Activated CD8-positive, alpha-beta memory T cell treated with anti-CD3 and anti-CD28 coated beads, Interleukin-2, amount 50 U/mL, for 4 hours (primary cell): ENCODE results near the gene CEMIP.
"Not testable (repeated sequence)": the region's sequence is repeated elsewhere in the genome, so short reads cannot be mapped to it uniquely, and the experiment has no call there.

Source experiments
- DNase-seq: peaks from one replicate; pipeline ENCODE4 v3.0.0-alpha.2; 2020

CEMIP gene

DNA sequence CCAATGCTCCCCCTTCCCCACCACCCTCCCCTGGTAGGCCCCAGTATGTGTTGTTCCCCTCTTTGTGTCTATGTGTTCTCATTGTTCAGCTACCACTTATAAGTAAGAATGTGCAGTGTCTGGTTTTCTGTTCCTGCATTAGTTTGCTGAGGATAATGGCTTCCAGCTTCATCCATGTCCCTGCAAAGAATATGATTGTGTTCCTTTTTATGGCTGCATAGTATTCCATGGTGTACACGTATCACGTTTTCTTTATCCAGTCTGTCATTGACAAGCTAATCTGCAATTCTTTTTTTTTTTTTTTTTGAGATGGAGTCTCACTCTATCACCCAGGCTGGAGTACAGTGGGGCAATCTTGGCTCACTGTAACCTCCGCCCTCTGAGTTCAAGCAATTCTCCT, 15.9 kb upstream of the CEMIP start:
- DNase-seq: not testable (repeated sequence)

DNA sequence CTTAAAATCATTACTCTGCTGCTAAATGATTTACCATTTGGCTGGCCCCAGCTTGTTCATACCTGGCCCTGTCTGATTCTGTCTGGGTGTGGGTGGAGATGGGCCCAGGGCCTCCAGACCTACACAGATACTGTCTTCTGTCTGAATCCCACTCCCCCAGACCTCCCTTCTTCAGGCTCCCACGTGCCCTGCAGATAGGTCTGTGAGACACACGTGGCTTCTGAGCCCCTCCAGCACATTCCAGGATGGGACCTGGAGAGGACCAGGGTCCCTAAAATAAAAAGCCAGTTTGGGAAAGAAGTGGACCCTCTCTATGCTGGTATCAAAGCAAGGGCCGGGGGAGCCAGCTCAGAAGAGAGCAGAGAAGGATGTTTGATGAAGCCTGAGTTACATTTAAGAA, 14.6 kb upstream of the CEMIP start:
- DNase-seq: no peak

DNA sequence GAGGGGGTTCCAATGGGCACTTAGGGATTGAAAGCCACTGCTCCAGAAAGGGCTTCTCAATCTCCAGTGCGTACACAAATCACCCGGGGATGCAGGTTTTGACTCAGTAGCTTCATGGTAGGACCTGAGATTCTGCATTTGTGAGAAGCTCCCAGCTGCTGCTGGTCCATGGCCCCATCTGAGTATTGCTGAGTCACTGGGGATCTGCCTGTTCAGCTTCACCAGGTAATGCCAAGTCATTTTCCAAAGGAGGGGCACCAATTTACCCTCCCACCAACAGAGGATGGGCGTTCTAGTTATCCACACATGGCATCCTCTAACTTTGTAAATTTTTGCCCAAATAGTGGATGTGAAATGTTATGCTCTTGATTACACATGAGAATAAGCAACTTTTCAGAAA, 12.9 kb upstream of the CEMIP start:
- DNase-seq: no peak

DNA sequence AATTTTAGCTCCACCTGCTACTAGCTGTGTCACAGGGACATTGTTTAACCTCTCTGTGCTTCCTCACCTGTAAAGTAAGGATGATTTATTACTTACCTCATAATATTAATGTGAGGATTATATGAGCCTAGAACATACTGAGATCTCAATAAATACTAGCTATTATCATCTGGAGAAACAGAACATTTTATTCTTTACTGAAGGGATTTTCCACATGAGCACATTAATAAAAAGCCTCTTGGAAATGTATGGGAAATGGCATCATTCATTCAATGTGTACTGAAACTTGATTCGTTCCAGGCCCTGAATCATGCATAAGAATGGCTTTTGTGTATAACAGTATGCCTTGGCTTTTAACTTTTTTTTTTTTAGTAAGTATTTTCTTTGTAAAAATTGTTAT, 11.0 kb upstream of the CEMIP start:
- no peak for DNase-seq

DNA sequence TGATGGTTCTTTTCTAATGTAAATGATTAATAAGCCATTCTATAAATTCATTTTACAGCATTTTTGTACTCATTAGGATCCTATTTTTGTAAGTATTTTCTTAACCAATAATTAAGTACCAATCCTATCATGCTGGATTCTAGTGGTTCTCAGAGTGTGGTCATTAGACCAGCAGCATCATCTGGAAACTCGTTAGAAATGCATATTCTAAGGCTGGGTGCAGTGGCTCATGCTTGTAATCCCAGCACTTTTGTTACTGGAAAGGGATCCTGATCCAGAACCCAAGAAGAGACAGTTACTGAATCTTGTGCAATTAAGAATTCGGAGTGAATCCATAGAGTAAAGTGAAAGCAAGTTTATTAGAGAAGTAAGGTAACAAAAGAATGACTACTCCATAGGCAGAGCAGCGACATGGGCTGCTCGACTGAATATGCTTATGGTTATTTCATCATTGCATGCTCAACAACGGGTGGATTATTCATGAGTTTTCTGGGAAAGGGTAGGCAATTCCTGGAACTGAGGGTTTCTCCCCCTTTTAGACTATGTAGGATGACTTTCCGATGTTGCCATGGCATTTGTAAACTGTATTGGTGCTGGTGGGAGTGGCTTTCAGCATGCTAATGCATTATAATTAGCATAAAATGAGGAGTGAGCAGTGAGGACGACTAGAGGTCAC, 9.9 kb upstream of the CEMIP start:
- no peak for DNase-seq

DNA sequence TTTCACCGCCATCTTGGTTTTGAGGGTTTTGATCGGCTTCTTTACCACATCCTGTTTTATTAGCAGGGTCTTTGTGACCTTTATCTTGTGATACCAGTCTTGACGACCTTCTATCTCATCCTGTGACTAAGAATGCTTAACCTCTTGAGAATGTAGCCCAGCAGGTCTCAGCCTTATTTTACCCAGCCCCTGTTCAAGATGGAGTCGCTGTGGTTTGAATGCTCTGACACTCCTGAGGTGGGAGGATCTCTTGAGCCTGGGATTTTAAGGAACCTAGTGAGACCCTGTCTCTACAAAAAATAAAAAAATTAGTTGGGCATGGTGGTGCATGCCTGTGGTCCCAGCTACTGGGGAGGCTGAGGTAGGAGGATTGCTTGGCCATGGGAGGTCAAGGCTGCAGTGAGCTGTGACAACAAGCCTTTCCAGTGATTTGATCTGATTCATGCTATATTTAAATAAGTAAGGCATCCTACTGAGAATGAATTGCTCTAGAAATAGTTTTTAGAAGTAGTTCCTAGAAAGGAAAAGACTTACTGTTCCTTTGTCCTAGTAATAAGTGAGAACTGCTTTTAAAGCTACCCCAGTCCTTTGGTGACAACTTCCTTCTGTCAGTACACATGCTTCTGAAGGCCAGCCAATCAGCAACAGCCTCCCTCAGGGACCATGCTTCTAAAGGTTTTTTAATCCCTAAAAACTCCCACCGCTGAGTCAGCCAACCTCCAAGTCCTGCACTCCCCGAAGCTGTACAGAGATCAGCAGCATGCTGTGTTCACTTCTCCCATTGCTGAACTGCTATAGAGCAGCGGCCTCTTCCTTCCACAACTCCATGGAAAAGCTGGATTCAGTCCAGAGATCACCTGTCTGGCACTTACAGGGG, 9.1 kb upstream of the CEMIP start:
- DNase-seq: no peak

DNA sequence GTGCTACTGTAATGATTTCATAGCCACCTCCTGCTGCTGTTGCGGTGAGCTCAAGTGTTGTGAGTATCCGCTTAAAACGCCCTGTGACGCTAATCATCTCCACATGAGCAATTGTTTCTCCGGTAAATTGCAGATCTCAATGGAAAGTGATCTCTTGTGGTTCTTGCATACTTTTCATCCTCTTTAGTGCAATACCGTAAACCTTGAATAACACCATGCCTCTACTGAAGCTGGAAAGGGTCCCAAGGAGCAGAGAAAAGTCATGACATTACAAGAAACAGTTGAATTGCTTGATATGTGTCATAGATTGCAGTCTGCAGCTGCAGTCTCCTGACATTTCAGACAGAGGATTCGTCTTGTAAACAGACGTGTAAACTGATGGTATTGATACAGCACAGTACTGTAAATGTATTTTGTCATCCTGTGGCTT, 6.0 kb upstream of the CEMIP start:
- DNase-seq: no peak

DNA sequence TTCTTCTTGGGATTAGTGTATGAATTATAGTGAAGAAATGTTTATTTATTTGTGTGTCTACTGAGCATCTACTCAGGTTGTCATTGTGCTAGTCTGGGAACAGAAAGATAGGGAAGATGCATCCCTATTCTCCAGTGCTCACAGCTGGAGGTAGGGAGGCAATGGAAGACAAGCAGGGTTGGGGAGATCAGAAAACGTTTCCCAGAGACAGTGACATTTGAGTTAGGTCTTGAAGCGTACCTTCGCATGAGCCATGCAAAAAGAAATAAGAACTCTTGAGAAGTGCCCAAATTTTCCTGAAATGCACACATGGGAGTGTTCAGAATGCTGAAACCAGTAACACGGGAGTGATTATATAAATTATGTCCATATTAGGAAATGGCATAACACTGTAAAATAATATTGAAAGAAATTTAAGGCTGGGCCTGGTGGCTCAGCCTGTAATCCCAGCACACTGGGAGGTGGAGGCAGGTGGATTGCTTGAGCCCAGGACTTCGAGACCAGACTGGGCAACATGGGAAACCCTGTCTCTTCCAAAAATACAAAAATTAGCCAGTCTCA, 5.3 kb upstream of the CEMIP start:
- DNase-seq: no peak

DNA sequence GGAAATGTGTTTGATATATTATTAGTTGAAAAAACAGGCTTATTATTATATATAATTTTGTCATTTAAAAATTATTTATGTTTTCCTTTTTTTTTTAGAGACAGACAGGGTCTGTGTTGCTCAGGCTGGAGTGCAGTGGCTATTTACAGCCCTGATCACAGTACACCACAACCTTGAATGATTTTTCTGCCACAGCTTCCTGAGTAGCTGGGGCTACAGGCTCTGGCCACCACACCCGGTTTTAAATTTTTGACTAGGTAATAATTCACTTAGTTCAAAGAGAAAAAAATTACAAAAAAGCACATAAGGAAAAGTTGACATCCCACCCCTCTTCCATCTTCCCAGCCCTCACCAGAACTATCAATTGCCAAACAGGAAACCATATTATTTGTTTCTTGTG, 4.7 kb upstream of the CEMIP start:
- no peak for DNase-seq

DNA sequence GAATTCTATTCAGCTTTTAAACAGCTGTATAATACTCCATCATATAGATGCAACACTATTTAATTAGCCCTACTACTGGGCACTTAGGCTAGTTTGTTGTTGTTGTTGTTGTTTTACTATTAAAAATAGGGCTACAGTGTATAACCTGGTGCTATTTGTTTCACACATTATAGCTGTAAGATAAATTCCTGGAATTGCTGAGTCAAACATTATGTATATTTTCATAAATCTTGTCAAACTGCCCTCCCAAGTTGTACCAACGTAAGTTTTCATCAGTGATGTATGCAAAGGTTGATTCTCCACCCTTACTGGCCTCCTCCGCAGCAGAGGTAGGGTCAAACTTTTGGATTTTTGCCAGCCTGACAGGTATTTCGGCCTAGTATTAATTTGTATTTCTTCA, 3.8 kb upstream of the CEMIP start:
- DNase-seq: no peak

DNA sequence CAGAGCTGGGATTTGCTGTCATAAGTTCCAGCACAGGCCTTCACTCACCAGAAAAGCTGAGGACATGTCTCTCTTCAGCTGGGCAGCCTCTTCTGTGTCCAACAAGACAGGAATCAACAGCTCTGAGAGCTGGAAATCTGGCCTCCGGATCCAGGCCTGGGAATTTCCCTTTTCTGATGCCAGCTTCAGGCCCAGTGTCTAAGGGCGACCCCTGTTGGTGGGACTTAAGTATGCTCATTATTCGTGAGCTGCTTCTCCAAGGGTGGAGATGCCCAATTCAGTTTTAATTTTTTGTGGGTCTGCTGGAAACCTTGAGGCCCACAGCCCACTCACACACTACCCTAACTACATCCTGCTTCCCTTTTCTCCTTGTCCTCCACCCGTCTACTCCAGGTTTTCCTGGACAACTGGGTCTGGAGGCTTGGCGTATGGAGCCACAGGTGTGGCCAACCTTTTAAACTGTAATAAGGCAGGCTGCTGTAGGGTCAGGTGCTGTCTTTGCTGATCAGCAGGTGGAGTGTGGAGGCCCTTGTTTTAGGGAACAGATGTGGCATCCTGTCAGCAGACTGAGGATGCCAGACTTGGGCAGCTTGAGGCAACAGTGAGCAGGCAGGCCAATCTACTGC, 2.6 kb upstream of the CEMIP start:
- DNase-seq: peak; percentile 51

DNA sequence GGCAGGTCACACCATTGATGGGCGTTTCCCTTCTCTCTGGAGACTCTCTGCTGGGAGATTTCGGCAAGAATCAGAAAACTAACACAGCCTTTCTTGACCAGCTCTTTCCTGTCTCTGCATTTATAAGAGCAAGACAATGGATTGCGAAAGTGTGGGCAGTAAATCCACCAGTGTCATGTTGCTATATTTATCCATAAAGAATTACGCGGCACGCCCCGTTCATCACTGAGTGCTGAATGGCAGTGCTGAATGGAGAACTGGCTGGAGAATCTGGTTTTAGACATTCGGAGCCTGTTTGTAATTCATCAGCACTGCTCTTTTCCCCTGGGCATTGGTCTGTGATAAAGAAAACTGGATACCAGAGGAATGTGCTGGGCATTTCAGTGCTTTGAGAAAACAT, 2.0 kb upstream of the CEMIP start:
- no peak for DNase-seq

DNA sequence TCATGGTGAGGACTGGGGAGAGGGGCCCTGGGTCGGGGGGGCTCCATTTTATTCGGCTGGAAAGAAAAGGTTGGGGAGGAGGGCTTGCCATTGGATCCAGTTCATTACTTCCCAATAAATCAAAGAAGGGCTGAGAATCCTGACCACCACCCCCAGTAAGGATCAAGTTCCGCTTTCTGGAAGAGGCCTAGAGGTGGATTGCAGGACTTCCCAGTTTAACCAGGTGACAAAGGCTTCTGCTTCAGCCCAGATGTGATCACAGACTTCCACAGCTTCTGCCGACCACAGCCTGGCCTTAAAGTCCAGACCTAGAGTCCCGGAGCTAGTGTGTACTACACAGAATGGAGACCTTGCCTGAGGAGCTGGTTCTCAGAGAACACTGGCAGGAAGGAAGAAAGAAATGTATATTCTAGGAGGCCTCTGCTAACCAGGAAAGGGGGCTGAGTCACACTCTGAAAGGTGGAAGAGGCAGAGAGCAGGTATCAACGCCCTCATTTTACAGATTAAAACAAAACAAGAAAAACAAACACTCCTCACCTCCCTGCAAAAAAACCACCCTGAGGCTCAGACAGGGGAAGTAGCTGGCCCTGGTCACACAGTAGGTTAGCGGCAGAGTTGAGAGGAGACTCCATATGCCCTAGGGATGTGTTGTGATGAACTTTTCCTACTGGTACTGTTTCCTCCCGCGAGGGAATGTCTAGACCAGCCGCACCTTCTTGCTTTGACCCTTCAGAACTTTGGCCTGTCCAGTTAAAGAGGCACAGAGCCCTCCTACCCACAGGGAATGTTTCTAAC, 1.1 kb upstream of the CEMIP start:
- DNase-seq: no peak

DNA sequence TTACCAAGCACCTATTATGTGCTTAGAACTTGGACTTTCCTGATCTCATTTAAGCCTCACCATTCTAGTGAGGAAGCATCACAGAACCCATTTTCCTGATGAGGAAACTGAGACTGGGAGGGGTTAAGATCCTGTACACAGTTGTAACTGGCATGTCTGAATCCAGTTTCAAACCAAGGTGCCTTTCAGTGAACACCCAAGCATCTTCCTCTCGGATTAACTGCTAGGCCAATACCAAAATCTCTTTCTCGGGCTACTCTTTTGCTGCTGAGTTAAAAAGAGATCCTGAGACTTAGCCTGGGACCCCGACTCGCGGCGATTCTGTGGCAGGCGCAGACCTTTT, 578 bp upstream of the CEMIP start:
- no peak for DNase-seq

DNA sequence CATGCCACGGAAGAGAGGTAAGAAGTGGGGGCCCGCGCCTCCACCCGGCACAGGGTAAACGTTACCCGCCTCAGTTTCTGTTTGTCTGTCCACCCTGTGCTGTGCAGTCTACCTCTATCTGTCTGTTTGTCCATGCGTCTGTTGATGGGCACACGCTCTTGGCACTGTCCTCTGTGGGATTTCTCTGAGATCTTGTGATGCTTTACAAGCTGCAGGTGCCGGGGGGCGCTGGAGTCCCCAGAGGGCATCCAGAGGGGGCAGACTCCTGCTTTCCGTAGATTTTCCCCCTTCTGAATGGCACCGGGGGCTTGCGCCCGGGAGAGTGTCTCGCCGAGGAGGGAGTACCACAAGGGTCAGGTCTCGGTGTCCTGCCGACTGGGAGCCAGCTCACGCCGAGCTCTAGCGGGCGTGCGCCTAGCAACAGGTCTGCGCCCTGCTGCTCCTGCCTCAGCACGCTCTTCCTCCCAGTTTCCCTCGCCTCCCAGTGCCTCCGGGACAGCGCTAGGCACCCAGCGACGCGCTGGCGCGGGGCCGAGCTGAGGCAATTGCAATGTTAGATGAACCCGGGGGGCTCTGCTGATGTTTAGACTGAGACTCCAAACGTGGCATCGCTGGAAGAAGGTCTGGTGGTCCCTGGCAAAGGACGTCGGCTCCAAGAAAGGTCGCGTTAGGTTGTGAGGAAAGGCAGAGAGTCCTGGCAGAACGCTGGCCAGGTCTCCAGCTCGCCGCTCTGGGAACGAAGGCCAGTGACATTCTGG, 667 bp downstream of the CEMIP start:
- DNase-seq: no peak

DNA sequence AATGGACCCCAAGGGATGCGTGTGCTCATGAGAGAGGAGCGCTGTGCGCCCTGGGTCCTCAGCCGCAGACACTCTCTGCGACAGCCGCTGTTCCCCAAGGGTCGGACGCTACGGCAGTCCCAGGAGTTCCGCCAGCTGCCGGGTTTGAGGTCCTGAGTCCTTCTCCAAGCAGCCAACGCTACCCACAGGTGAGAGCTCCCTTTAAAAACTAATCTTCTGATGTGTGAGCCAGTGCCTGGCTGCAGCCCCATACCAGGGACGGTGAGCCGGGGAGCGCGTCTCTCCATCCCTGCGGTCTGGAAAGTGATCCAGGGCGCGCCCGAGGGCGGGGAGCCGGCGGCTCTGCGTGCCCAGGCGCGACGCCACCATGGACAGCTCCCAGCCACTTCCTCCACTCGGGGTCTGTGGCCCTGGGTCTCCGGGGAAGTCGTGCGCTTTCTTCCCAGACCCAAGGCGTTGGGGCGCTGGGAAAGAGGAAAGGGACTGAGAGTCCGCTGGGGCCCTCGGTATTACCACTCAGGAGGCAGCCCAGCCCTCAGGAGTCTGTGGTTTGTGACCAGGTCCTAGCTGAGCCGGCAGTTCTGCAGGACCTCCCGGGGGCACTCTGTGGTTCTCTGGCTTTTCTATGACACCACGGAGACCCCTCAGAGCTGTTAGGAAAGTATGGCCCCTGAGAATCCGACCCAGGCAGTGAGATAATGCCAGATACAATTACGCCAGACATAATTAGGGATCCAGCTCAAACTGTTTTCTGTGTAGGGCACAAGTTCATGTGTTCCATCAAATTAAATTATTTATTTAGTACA, 1.4 kb downstream of the CEMIP start:
- DNase-seq: no peak

DNA sequence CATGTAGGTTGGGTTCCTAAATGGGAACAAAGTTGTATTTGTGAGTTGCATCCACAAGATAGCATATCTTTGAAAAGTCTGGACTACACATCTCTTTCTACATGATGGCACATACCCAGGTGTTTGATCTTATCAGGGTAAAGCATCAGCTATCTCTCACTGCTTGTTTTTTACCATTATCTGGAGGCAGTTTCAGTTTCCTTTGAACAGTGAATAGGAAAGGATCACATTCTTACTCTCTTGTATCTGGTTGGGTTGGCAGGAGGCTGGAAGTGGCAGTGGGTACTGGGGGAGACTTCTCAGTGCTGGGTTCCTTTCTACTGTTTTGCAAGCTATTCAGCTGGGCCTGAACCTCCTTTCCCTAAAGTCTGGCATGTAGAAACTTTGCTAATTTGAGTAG, 4.1 kb downstream of the CEMIP start:
- DNase-seq: no peak

DNA sequence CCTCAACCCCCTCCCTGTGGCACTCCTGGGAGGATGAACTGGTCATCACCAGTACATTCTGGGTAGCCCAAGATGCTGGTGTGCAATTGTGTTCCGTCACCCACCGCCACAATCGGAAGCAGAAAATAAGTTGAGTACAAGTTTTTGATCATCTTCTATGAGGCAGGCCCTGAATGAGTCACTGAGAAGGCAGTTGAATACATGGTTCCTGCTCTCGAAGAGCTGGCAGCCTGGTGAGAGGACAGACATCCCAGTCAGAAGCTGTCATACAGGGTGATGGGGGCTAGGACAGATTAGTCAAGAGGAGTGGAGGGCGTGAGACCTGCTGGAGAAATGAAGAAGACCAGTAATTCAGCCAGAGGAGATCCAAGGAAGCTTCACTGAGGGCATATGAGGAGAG, 6.2 kb downstream of the CEMIP start:
- no peak for DNase-seq

DNA sequence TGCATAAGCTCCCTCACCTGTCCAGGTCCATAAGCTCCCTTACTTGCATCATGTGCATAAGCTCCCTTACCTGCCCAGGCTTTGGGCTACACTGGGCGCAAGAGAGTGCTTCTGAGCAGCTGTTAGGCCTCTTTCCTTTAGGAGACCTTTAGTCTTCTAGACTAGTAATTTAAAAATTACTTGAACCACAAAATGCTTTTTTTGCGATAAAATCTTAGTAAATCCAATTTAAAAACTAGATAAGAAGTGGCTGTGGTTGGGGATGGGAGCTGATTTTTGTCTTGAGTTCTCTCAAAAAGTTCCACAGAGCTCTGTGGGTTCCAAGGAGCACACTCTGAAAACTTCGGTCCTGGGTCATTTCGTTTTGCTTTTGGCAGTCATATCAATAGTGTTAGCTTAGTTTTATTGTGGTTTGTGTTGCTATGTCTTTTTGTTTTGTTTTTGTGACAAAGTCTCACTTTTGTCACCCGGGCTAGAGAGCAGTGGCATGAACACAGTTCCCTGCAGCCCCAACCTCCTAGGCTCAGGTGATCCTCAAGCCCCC, 6.7 kb downstream of the CEMIP start:
- DNase-seq: no peak

DNA sequence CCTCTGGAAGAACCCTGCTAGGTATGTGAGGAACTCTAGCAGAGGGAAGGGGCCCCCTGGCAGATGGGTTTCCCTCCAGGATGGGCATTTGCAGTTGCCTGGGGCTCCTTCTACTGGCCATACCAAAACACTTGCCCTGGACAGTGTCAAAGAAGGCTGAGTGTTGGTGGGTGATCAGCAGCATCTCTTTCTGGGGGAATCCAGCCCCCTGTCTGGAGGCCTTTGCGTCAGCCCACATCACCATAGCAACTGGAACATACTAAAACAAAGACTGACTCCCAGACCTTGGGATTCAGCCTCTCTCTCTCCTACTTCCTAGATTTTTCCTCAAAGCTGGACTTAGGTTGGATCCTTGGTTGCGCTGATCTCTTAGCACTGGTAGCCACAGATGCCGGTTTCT, 8.1 kb downstream of the CEMIP start:
- no peak for DNase-seq

DNA sequence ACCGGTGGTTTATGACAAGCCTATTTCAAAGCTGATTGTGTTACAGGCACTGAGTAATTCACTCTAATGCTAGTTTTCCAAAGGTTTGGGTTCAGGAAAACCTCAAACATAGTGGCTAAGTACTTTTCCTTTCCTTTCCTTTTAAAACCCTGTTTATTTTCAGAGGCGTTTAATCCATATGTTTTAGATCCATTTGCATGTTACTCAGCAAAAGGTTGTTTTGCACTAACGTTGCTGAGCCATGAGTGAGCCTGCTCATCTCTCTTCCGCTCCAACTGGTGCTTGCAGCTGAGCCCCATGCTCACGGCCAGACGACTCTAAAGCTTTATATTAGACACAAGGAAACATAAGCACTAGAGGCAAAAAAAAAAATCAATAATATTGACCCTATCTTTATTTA, 9.4 kb downstream of the CEMIP start:
- DNase-seq: no peak
